Measurements from ENCODE around the gene SCAMP5.
A peak's percentile ranks its signal among the peaks of the same experiment; 100 is the strongest.

The SCAMP5 gene

DNA sequence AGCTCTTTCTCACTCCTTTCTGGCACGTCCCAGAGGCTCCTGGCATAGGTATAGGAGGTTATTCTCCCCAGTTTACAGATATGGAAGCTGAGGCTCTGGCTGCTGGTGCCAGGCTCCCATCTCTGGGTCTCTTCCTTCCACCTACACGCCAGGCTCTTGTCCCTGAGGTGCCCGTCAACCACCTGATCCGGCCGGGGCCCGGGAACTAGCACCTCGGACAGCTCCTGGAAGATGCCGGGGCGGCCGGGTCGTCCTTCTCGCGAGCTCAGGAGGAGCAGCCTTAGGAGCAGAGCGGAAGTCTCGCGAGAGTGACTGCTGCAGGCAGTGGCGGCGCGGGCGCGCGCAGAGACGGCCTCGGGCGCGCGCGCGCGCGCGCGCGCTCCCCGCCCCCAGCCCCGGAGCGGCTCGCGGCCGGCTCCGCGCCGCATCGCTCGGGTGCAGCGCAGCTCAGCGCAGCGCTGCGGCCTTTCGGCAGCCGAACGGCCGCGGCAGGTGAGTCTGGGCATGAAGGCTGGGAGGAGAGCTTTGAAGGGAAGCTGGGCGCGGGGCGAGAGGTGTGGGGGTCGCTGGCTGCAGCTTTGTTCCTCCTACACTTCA is at the start of gene SCAMP5:
Gene SCAMP5, plus strand, starts transcription at position 382 of the 597 bp plus-strand sequence. CDS start 16,277 bp downstream, outside the sequence.
- peak; percentile 86 for DNase-seq

DNA sequence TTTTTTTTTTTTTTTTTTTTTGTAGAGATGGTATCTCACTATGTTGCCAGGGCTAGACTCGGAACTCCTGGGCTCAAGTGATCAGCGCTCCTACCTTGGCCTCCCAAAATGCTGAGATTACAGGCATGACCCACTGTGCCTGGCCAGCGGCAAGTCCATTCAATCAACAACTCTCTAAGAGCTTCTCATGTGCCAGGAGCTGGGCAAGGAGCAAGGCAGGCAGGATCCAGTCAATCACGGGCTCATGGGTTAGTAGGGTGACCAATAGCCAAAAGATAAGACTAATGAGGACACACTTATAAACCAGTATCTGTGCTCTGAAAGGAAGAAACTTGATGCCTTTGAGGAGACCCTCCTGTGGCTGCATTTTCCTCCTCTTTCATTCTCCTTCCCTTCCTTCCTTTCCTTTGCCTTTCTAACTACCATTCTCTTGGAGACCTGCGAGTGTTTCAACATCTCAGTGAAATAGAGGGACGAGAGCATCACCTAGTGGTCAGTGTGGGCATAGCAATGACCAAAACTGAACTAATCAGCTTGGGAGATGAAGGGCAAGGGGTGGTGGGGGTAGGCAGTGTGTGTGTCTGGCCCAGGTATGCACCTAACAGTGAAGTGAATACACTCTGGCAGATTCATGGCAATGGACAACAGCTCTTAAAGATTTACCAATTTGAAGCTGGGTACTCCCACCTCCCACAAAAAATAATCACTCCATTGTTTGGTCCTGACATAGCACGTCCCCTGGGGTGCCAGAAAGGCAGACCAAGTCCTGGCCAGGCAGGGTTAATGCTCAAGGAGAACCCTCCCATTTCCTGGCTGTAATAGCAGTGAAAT is 45.1 kb upstream of the SCAMP5 start:
- DNase-seq: peak; percentile 79

DNA sequence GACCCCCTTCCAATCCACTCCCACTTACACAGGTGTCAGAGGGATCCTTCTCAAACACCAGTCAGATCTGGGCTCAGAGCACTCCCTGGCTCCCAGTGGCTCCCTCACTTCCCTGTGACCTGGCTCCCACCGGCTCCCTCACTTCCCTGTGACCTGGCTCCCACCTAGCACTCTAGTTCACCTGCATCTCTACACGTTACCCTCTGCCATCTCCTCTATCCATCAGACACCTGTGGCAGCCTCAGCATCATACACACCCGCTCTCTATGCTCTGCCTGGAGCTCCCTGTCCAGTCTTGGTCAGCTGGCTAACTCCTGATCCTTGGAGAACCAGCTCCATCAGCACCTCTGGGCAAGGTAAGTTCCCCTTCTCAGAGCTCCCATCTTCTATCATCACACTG is 44.4 kb upstream of the SCAMP5 start:
- DNase-seq: no peak

- DNase-seq: no peak
Observed at GRCh38 chr15:74954515-74954914, 40.8 kb upstream of the SCAMP5 start.

GRCh38 chr15:74955017-74955416 is 40.3 kb upstream of the SCAMP5 start:
- DNase-seq: no peak

- DNase-seq: peak; percentile 74
Observed at GRCh38 chr15:74955796-74956647, 39.3 kb upstream of the SCAMP5 start.

GRCh38 chr15:74956648-74957475 is 38.5 kb upstream of the SCAMP5 start, which contains the start of gene RPP25:
TSS of gene RPP25 (minus strand) at chr15:74956772. CDS start at chr15:74956583, 189 bp downstream.
- DNase-seq: peak; percentile 77

GRCh38 chr15:74957476-74958035 is 37.8 kb upstream of the SCAMP5 start:
- no peak for DNase-seq

DNA sequence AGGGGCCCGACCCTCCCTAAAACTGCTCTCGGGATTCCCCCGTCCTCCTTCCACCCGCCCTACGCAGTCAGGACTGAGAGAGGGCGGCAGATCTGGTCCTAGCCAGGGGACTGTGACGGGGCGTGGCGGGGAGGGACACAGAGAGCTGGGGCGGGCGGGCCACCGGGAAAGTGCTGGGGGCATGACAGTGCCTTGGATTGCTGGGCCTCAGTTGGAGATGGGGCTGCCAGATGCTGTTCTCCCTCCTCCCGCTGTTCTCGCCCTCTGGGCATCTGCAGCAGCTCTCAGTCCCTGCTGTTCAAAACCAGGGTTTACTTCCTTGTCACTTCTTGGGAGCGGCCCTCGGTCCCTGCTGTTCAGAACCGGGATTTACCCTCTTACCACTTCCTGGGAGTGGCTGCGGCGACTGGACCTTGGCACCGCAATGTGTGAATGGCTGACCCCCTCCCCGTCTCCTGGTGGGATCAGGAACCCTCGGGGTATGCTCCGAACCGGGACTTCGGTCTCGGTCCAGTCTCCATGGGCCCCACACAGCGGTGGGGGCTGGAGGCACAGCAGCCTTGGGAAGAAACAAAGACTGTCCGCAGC is 36.9 kb upstream of the SCAMP5 start:
- DNase-seq: no peak

- no peak for DNase-seq
Observed at GRCh38 chr15:74958908-74959585, 36.3 kb upstream of the SCAMP5 start.

GRCh38 chr15:74959586-74959939 is 35.8 kb upstream of the SCAMP5 start:
- no peak for DNase-seq

- no peak for DNase-seq
Observed at GRCh38 chr15:74960286-74960685, 35.1 kb upstream of the SCAMP5 start.

- no peak for DNase-seq
Observed at GRCh38 chr15:74960995-74961588, 34.3 kb upstream of the SCAMP5 start.

- DNase-seq: no peak
Observed at GRCh38 chr15:74961616-74962015, 33.7 kb upstream of the SCAMP5 start.

DNA sequence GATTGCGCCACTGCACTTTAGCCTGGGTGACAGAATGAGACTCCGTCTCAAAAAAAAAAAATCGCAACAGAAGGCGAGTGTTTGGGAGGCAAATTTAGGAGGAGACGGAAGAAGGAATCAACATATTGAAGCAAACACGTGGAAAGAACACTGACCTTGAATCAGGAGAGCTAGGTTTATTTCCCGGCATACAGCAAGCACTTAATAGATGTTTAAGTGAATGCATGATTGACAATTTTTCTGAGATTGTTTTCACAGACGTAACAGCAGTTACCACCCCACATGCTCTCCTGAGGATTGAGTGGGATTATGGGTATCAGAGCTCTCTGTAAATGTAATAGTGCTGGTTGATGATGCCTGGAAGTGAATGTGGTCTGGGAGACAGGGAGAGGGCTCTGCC is 33.1 kb upstream of the SCAMP5 start:
- DNase-seq: no peak

GRCh38 chr15:74962671-74963070 is 32.7 kb upstream of the SCAMP5 start:
- DNase-seq: no peak

- no peak for DNase-seq
Observed at GRCh38 chr15:74963213-74963612, 32.1 kb upstream of the SCAMP5 start.

- no peak for DNase-seq
Observed at GRCh38 chr15:74964794-74965193, 30.6 kb upstream of the SCAMP5 start.

DNA sequence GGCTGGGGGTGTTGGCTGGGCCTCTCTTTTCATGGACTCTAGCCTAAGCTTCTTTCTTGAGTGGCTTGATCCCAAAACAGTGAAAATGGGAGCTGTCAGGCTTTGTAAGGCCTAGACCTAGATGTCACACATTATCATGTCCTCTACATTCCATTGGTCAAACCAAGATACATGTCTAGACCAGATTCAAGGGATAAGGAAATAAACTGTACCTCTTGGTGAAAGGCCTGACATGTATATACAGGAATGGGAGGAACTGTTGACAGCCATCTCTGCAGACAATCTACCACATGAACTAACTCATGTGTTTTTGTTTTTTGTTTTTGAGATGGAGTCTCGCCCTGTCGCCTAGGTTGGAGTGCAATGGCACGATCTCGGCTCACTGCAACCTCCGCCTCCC is 27.7 kb upstream of the SCAMP5 start:
- DNase-seq: no peak

DNA sequence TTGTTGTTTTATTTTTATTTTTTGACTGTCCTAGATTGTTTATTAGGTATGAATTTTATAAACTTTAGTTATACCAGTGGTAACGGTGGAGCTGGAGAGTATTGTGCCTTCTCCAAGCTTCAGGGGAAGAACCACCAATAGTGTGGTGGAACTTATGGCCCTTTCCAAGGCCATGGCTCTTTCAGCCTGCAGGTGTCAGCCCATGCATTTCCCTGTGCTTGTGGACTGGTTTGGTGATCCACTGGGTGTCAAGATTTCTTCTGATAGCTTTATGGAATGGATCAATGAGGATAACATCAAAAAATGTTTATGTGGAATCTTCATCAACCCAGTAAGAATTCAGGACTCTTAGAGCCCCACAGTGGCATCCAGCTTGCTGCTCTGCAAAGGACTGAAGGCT is 19.2 kb upstream of the SCAMP5 start:
- DNase-seq: no peak

DNA sequence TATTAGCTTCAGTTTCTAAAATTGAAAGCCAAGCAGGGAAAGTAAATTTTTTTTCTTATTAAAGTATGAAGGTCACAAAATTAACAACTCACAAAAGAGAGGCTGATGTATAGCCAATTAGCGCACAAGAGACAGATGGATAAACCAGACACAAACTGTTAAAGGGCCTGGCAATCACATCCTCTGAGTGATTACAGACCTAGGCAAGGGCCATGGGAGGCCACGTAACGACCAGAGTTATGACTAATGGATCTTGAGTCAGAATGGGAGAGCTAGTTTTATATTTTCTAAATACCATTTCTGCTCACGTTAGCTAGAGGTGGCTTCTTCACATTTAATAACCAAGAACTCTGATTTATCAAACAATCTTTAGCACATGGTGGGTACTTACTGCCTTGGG is 17.8 kb upstream of the SCAMP5 start:
- no peak for DNase-seq
